Left lobe of liver (tissue), 2 donors: ENCODE data around the gene CFAP58. TPM values are rescaled to one million over a fixed set of nuclear protein-coding genes. Genes with fewer than 3 reads are reported as not detected.

Experiments used
- ATAC-seq: fragments of 200-7000 bp; cut with Tn5 transposase; one replicate; pipeline ENCODE4 v1.9.1; 2020; ENCODE audit warnings: mild to moderate bottlenecking, moderate library complexity
- DNase-seq: peaks from one replicate; pipeline ENCODE4 v3.0.0-alpha.2; 2020; ENCODE audit warnings: low spot score
- total RNA-seq: library from RNA; stranded (reverse); gene quantifications from one replicate; pipeline ENCODE4 v1.2.1, GENCODE V29; 2021
- donor health status: DM: no; HTN: no; CAD: no; lungs with moderate emphysema.
- donor health status: DM: no; HTN: yes; CAD: no.

Gene CFAP58
- total RNA-seq, 1 donor from 2014 or later = 0.15 TPM

- ATAC-seq (no peak), DNase-seq (no peak)
Measured at GRCh38 chr10:104321725-104322415, 31.8 kb upstream of the CFAP58 start.

- DNase-seq = no peak
- ATAC-seq = no peak
Measured at GRCh38 chr10:104322416-104322782, 31.2 kb upstream of the CFAP58 start.

GRCh38 chr10:104323085-104323484 is 30.5 kb upstream of the CFAP58 start:
- ATAC-seq (no peak), DNase-seq (no peak)

- ATAC-seq (no peak), DNase-seq (no peak)
Measured at GRCh38 chr10:104323760-104324201, 29.9 kb upstream of the CFAP58 start.

GRCh38 chr10:104324221-104324686 is 29.4 kb upstream of the CFAP58 start:
- DNase-seq (no peak), ATAC-seq (peak; percentile 16)

- DNase-seq = no peak
- no peak for ATAC-seq
Measured at GRCh38 chr10:104324931-104325330, 28.7 kb upstream of the CFAP58 start.

- ATAC-seq = peak; percentile 28
- DNase-seq = no peak
Measured at GRCh38 chr10:104325436-104326435, 27.9 kb upstream of the CFAP58 start.

GRCh38 chr10:104326991-104327610 is 26.5 kb upstream of the CFAP58 start:
- ATAC-seq = no peak
- no peak for DNase-seq

GRCh38 chr10:104327745-104328645 is 25.6 kb upstream of the CFAP58 start:
- ATAC-seq (no peak), DNase-seq (no peak)

- DNase-seq = no peak
- no peak for ATAC-seq
Measured at GRCh38 chr10:104328646-104328895, 25.1 kb upstream of the CFAP58 start.

GRCh38 chr10:104328896-104329710 is 24.5 kb upstream of the CFAP58 start:
- DNase-seq = no peak
- ATAC-seq = no peak

GRCh38 chr10:104329735-104330134 is 23.9 kb upstream of the CFAP58 start:
- ATAC-seq = no peak
- no peak for DNase-seq

GRCh38 chr10:104330168-104331110 is 23.2 kb upstream of the CFAP58 start:
- ATAC-seq (peak; percentile 37), DNase-seq (no peak)

- DNase-seq (peak; percentile 32), ATAC-seq (peak; percentile 41)
Measured at GRCh38 chr10:104331208-104331838, 22.3 kb upstream of the CFAP58 start.

- peak; percentile 42 for DNase-seq
- ATAC-seq = no peak
Measured at GRCh38 chr10:104332243-104333031, 21.2 kb upstream of the CFAP58 start.

GRCh38 chr10:104333032-104333727 is 20.5 kb upstream of the CFAP58 start:
- DNase-seq = peak; percentile 41
- ATAC-seq = no peak
